ENCODE results near the gene EIF2AK3. TPM values are rescaled to one million over a fixed set of nuclear protein-coding genes. Genes with fewer than 3 reads are reported as not detected.
"Not testable (repeated sequence)": the region's sequence is repeated elsewhere in the genome, so short reads cannot be mapped to it uniquely, and the experiment has no call there.

Gene EIF2AK3
- total RNA-seq, 1 experiment from 2014 or later: 19.3 TPM

DNA sequence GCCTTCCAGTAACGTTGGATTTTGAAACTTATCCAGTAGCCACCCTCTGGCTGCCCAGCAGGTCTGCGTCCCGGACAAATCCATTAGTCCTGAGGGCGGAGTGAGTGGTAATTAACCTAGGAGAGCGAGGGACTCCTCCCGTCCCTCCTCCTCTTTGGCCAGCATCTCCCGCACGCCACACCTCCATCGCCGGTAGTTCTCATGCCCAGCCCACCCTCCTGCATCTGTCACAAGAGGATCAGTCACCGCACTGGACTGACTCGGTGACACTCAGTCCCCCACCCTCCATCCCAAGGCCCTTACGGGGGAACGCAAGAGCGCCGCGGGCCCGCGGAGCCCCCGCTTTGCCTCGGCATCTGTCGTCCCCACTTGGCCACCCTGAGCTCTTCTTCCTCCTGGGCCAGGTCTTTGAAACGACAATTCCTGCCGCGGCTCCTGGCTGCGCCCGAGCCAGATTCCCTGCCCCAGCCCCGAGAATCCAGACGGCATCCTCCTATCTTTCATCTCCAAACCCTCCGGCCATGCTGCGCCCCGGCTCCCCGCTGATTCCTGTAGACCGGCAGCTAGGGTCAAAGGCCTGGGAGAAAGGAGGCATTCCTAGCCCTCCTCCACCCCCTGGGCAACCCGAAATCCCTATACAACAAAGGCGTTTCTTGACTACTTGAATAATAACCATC lies 77.5 kb downstream of the EIF2AK3 start:
- no CpG with 5 or more reads among the region's 36 CpGs for WGBS (ENCODE audit: extremely low coverage, insufficient read length, low lambda C conversion rate)
- no peak overlapping the region for H2BK20ac ChIP-seq (ENCODE audit: low read depth, low read length, poor library complexity, severe bottlenecking)
- Mint-ChIP-seq H3K4me3 (peak overlapping the region; percentile 70 to 83), H3K27ac (peak overlapping the region in 2 of 3 experiments; percentile 74 to 85; a peak in 2 of 7 replicates), H3K36me3 (ENCODE audit: insufficient read depth in 1 of 3, low read depth in 3 of 3) (peaks cover 0 to 3% (median 2%) of the 10 kb centered on the region in 3 experiments; a peak in 2 of 7 replicates), H3K9me3 (0 out of 5 replicates have a peak, but pooled peaks cover 0 to 3% of the 10 kb centered on the region in 2 experiments), H3K4me1 (peaks cover 25 to 41% of the 10 kb centered on the region in 2 experiments), H3K27me3 (ENCODE audit: low read depth) (peaks cover 4% of the 10 kb centered on the region)
- H3K4me2 ChIP-seq (ENCODE audit: insufficient read depth, insufficient read length, low read length): peak overlapping the region; percentile 61
- H4K8ac ChIP-seq (replicated peaks; ENCODE audit: insufficient read length, low read depth, low read length): no peak overlapping the region
- H3K27me3 ChIP-seq (ENCODE audit: insufficient read depth, low read length): no peaks in the 10 kb centered on the region
- no peaks in the 10 kb centered on the region for H3K79me2 ChIP-seq (ENCODE audit: insufficient read depth, low read length)
- no peak overlapping the region for H3T11ph ChIP-seq (ENCODE audit: low read length)
- H4K91ac ChIP-seq (ENCODE audit: insufficient read length, low read depth, low read length): no peak overlapping the region
- no peaks in the 10 kb centered on the region for H4K20me1 ChIP-seq (ENCODE audit: control insufficient read depth, insufficient read depth, insufficient read length)
- no peak overlapping the region for H2BK15ac ChIP-seq (ENCODE audit: low read depth, low read length)
- no peak overlapping the region for H3K23ac ChIP-seq (ENCODE audit: insufficient read length, low read depth, low read length)
- 0 out of 2 replicates have a peak overlapping the region, but pooled peaks have one; percentile 27 for H3K14ac ChIP-seq (ENCODE audit: insufficient read depth, low read length)
- H3K9me3 ChIP-seq (ENCODE audit: control insufficient read depth, low read depth, low read length): no peaks in the 10 kb centered on the region
- no peak overlapping the region for H2AK5ac ChIP-seq (ENCODE audit: insufficient read length, low read length)
- H2AFZ ChIP-seq (ENCODE audit: low read length): no peak overlapping the region
- H3K9ac ChIP-seq (ENCODE audit: extremely low read depth, insufficient read length, low read length): no peak overlapping the region
- peaks cover 6% of the 10 kb centered on the region for H3K23me2 ChIP-seq (ENCODE audit: insufficient read length, low read depth, low read length, poor library complexity, severe bottlenecking)
- H2BK12ac ChIP-seq (ENCODE audit: insufficient read length, low read depth, low read length): no peak overlapping the region
- 0 out of 3 replicates have a peak, but pooled peaks have one; percentile 18 for TF ChIP-seq CTCF (conservative IDR thresholded peaks at IDR 0.05)
- DNase-seq: peak; percentile 72
- H2BK5ac ChIP-seq (ENCODE audit: insufficient read length, low read length): no peak overlapping the region
- H3K4me1 ChIP-seq (ENCODE audit: insufficient read depth, low read length): no peaks in the 10 kb centered on the region
- H3K4ac ChIP-seq (ENCODE audit: low read depth, low read length): no peak overlapping the region
- no peaks in the 10 kb centered on the region for H3K79me1 ChIP-seq (ENCODE audit: insufficient read depth, low read depth, low read length, poor library complexity, severe bottlenecking)
- H4K5ac ChIP-seq (ENCODE audit: insufficient read length, low read depth, low read length): no peak overlapping the region
- no peak overlapping the region for H3K56ac ChIP-seq (ENCODE audit: insufficient read length, low read depth, low read length)
- peak overlapping the region; percentile 7 for H3K18ac ChIP-seq (ENCODE audit: insufficient read length, low read depth, low read length)
- H2BK120ac ChIP-seq (ENCODE audit: low read depth, low read length, poor library complexity, severe bottlenecking): no peak overlapping the region
- H3K27ac ChIP-seq (ENCODE audit: insufficient read length, low read depth, low read length): no peak overlapping the region

DNA sequence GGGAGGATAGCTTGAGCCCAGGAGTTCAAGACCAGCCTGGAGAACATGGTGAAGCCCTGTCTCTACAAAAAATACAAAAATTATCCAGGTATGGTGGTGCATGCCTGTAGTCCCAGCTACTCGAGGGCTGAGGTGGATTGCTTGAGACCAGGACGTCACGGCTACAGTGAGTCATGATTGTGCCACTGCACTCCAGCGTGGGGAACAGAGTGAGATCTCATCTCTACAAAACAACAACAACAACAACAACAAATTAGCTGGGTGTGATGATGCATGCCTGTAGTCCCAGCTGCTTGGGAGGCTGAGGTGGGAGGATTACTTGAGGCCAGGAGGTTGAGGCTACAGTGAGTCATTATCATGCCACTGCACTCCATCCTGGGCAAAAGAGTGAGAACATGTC lies 81.0 kb downstream of the EIF2AK3 start:
- not testable (repeated sequence) for H3K4ac ChIP-seq (ENCODE audit: low read depth, low read length); H3K79me2 ChIP-seq (ENCODE audit: insufficient read depth, low read length); H2AK5ac ChIP-seq (ENCODE audit: insufficient read length, low read length); H3K14ac ChIP-seq (ENCODE audit: insufficient read depth, low read length); H3K18ac ChIP-seq (ENCODE audit: insufficient read length, low read depth, low read length); H3K9me3 Mint-ChIP-seq; H3K4me3 Mint-ChIP-seq; H3K56ac ChIP-seq (ENCODE audit: insufficient read length, low read depth, low read length); H3K79me1 ChIP-seq (ENCODE audit: insufficient read depth, low read depth, low read length, poor library complexity, severe bottlenecking); DNase-seq; H2BK20ac ChIP-seq (ENCODE audit: low read depth, low read length, poor library complexity, severe bottlenecking); H4K91ac ChIP-seq (ENCODE audit: insufficient read length, low read depth, low read length); H2BK15ac ChIP-seq (ENCODE audit: low read depth, low read length); H3K27ac Mint-ChIP-seq; H4K8ac ChIP-seq (replicated peaks; ENCODE audit: insufficient read length, low read depth, low read length); H3K36me3 Mint-ChIP-seq (ENCODE audit: insufficient read depth in 1 of 3, low read depth in 3 of 3); H3K23ac ChIP-seq (ENCODE audit: insufficient read length, low read depth, low read length); H4K5ac ChIP-seq (ENCODE audit: insufficient read length, low read depth, low read length); H3K4me2 ChIP-seq (ENCODE audit: insufficient read depth, insufficient read length, low read length); H4K20me1 ChIP-seq (ENCODE audit: control insufficient read depth, insufficient read depth, insufficient read length); H3K9me3 ChIP-seq (ENCODE audit: control insufficient read depth, low read depth, low read length); H2BK5ac ChIP-seq (ENCODE audit: insufficient read length, low read length); H3K27me3 Mint-ChIP-seq (ENCODE audit: low read depth); H2AFZ ChIP-seq (ENCODE audit: low read length); H3T11ph ChIP-seq (ENCODE audit: low read length); H2BK12ac ChIP-seq (ENCODE audit: insufficient read length, low read depth, low read length); H3K9ac ChIP-seq (ENCODE audit: extremely low read depth, insufficient read length, low read length); H3K23me2 ChIP-seq (ENCODE audit: insufficient read length, low read depth, low read length, poor library complexity, severe bottlenecking); H3K27me3 ChIP-seq (ENCODE audit: insufficient read depth, low read length); H3K27ac ChIP-seq (ENCODE audit: insufficient read length, low read depth, low read length); H3K4me1 ChIP-seq (ENCODE audit: insufficient read depth, low read length); H2BK120ac ChIP-seq (ENCODE audit: low read depth, low read length, poor library complexity, severe bottlenecking)
- peaks cover 19% of the 10 kb centered on the region in 2 experiments for H3K4me1 Mint-ChIP-seq
- WGBS (ENCODE audit: extremely low coverage, insufficient read length, low lambda C conversion rate): no CpG with 5 or more reads among the region's 4 CpGs
